PFSK-1 (cell line): Measurements from ENCODE around the gene GABBR2.

Experiments used
- POLR2AphosphoS5 ChIP-seq: IDR thresholded peaks from 2 replicates; pipeline ENCODE4 v1.6.1; 2012; ENCODE audit warnings: low read depth, mild to moderate bottlenecking, control low read depth, low read length, moderate library complexity
- REST ChIP-seq, 2 experiments: IDR thresholded peaks; 2 replicates each; pipeline versions ENCODE4 v1.6.1 to v1.8.0; 2011 to 2012; ENCODE audit warnings: low read depth in 2 of 2, low read length in 2 of 2, control low read depth in 1 of 2, inconsistent platforms in 1 of 2, mild to moderate bottlenecking in 1 of 2, moderate library complexity in 1 of 2; ENCODE audit not compliant: insufficient read depth in 1 of 2
- SIN3A ChIP-seq: IDR thresholded peaks from 2 replicates; pipeline ENCODE4 v1.6.1; 2012; ENCODE audit warnings: mild to moderate bottlenecking, low read length, moderate library complexity, borderline replicate concordance; ENCODE audit not compliant: insufficient read depth

GRCh38 chr9:98253565-98253964 is 455.2 kb downstream of the GABBR2 start:
- no peak for TF ChIP-seq REST (IDR thresholded peaks at IDR 0.05; ENCODE audit: insufficient read depth in 1 of 2, low read depth in 2 of 2, low read length in 2 of 2)
- no peak for TF ChIP-seq POLR2AphosphoS5
- no peak for TF ChIP-seq SIN3A
